GM12878 (cell line): ENCODE measurements around the gene DUSP16.

Experiments used
- BMI1 ChIP-seq: fragments of 450-650 bp; IDR thresholded peaks from 2 replicates; pipeline ENCODE4 v1.6.1; 2016; ENCODE audit warnings: mild to moderate bottlenecking, moderate library complexity, borderline replicate concordance
- JUNB ChIP-seq: IDR thresholded peaks from 2 replicates; pipeline ENCODE4 v1.6.1; 2016; ENCODE audit warnings: antibody characterized with exemption, mild to moderate bottlenecking
- KAT2A ChIP-seq: conservative IDR thresholded peaks from 2 replicates; pipeline ENCODE4 v1.6.1; 2011; ENCODE audit warnings: low read depth, low read length; ENCODE audit not compliant: control insufficient read depth
- MYC ChIP-seq: IDR thresholded peaks from 2 replicates; pipeline ENCODE4 v1.6.1; 2011; ENCODE audit warnings: mild to moderate bottlenecking, low read length, moderate library complexity, inconsistent platforms; ENCODE audit not compliant: insufficient read depth, insufficient replicate concordance, insufficient read length, severe bottlenecking
- TF ChIP-seq, protein P1 (sequence below): IDR thresholded peaks from 2 replicates; pipeline ENCODE4 v1.6.1; 2012; ENCODE audit warnings: improper control_type of control experiment, low read depth, low read length; ENCODE audit not compliant: insufficient replicate concordance

DNA sequence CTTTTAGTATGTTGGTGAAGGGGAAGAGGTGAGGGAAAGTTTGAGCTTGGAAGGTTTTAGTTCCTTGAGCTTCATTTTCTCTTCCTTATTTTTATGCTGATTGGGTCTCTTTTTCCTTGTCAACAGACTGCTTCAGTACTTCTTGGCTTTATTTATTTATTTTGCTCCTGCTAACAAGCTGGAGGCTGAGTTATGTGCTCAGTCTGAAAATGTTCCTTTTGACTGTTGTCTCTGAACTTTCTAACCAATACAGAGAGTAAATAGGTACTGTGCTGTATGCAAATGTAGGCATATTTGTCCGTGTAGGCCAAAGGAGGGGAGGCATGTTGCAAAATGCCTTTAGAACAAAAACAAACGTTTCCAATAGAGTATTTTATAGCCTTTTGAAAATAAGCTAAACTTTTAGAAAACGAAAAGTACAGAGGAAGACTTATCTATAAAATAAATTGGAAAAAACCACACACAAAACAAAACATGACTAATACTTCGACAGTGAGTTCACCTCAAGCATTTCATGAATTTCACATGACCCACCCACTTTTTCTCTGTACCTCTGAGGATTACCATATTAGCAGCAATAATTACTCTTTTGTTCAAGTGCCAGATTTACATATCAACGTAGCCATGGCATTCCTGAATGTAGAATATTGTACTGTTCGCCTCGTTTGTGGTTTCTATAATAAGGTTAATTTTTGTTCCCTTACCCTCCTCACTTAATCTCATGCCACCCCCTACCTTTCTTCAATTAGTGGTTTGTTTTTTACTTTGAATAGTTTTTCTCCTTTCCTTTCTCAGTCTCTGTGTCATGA, 44.3 kb upstream of the DUSP16 start:
- TF ChIP-seq JUNB (peak; percentile 84), MYC (no peak), KAT2A (no peak), BMI1 (peak; percentile 11; the same call in 1 of the 2 replicates)
- TF ChIP-seq, protein P1, sequence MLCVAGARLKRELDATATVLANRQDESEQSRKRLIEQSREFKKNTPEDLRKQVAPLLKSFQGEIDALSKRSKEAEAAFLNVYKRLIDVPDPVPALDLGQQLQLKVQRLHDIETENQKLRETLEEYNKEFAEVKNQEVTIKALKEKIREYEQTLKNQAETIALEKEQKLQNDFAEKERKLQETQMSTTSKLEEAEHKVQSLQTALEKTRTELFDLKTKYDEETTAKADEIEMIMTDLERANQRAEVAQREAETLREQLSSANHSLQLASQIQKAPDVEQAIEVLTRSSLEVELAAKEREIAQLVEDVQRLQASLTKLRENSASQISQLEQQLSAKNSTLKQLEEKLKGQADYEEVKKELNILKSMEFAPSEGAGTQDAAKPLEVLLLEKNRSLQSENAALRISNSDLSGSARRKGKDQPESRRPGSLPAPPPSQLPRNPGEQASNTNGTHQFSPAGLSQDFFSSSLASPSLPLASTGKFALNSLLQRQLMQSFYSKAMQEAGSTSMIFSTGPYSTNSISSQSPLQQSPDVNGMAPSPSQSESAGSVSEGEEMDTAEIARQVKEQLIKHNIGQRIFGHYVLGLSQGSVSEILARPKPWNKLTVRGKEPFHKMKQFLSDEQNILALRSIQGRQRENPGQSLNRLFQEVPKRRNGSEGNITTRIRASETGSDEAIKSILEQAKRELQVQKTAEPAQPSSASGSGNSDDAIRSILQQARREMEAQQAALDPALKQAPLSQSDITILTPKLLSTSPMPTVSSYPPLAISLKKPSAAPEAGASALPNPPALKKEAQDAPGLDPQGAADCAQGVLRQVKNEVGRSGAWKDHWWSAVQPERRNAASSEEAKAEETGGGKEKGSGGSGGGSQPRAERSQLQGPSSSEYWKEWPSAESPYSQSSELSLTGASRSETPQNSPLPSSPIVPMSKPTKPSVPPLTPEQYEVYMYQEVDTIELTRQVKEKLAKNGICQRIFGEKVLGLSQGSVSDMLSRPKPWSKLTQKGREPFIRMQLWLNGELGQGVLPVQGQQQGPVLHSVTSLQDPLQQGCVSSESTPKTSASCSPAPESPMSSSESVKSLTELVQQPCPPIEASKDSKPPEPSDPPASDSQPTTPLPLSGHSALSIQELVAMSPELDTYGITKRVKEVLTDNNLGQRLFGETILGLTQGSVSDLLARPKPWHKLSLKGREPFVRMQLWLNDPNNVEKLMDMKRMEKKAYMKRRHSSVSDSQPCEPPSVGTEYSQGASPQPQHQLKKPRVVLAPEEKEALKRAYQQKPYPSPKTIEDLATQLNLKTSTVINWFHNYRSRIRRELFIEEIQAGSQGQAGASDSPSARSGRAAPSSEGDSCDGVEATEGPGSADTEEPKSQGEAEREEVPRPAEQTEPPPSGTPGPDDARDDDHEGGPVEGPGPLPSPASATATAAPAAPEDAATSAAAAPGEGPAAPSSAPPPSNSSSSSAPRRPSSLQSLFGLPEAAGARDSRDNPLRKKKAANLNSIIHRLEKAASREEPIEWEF = peak; percentile 11
